HG02759 (cell line): ENCODE results near the gene OR2M5.

Experiments used
- ATAC-seq: cut with Tn5 transposase; IDR thresholded peaks from one replicate; pipeline ENCODE4 v1.9.1; 2021; ENCODE audit warnings: mild to moderate bottlenecking, moderate library complexity; ENCODE audit not compliant: unreplicated experiment

The OR2M5 gene, protein sequence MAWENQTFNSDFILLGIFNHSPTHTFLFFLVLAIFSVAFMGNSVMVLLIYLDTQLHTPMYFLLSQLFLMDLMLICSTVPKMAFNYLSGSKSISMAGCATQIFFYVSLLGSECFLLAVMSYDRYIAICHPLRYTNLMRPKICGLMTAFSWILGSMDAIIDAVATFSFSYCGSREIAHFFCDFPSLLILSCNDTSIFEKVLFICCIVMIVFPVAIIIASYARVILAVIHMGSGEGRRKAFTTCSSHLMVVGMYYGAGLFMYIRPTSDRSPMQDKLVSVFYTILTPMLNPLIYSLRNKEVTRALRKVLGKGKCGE

DNA sequence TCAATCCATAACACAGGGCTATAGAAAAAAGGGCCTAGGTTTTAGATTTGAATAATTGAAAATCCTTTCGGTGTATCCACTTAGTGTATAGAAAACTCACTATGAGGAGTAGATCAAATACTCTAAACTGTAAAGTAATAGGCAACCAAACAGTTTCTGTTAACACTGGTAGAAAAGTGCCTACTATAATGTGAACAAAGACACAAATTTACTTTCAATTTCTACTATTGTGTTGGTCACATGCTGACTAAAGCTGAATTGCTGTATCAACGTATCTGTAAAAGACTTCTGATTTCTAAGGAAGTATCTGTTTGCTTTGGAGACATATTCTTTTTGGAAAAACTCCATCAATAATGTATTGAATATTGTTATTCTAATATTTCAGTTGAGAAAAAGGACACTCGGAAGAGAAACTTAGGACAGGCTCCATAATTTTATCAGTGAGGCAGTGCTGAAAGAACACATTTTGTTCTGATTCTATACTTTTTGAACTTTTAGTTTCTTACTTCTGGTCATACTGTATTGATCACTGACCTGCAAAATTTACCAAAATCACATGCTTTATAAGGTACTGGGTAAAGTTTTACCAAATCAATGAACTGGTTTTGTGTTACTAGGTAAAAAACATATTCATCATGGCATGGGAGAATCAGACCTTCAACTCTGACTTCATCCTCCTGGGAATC lies at the start of gene OR2M5:
Gene OR2M5, plus strand, starts transcription at position 636 of the 686 bp plus-strand sequence. Its CDS starts 0 bp downstream, at position 636.
- no peak for ATAC-seq

- ATAC-seq = no peak
Observed at GRCh38 chr1:248098529-248098928, 46.4 kb upstream of the OR2M5 start.

- ATAC-seq = no peak
Observed at GRCh38 chr1:248102847-248103246, 42.1 kb upstream of the OR2M5 start.

GRCh38 chr1:248111157-248111556 lies 33.8 kb upstream of the OR2M5 start:
- ATAC-seq = no peak

GRCh38 chr1:248114890-248115289 lies 30.1 kb upstream of the OR2M5 start:
- no peak for ATAC-seq

GRCh38 chr1:248127653-248128052 lies 17.3 kb upstream of the OR2M5 start:
- ATAC-seq = no peak

DNA sequence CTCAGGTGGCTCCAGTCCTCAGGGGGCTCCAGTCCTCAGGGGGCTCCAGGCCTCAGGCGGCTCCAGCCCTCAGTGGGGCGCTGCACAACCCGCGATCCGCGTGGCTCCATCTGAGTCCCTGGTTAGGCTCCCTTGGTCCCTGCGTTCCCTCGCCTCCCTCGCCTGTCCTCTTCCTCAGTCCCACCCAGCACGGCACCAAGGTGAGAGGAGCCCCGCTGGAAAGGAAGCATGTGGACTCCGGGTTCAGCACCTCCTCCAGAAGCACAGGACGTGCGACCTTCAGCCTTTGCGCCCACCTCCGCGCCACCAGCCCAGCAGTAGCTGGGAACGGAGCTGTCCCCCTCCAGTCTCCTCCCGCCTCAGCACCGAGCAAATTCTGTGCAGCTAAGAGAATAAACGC lies 8.1 kb upstream of the OR2M5 start:
- no peak for ATAC-seq

- no peak for ATAC-seq
Observed at GRCh38 chr1:248140846-248141245, 4.1 kb upstream of the OR2M5 start.

DNA sequence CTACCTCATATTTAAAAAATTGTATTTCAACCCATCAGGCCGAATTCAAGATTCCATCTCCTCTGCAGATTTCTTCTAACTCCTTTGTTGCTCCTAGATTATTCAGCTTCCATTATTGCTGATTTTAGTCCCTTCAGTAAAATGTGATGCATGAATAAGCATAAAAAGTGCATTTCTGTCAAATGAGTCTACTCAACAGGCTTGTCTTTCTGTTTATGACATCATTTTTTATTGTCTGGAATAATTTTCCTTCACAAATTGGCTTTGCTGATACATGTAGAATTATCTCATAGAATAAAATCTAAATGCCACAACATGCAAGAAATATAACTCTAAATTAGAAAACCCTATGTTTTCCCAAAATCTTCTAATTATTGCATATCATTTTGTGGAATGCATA lies 1.6 kb upstream of the OR2M5 start:
- no peak for ATAC-seq

GRCh38 chr1:248152056-248152827 lies 7.3 kb downstream of the OR2M5 start:
- no peak for ATAC-seq

- no peak for ATAC-seq
Observed at GRCh38 chr1:248155927-248156326, 11.0 kb downstream of the OR2M5 start.

DNA sequence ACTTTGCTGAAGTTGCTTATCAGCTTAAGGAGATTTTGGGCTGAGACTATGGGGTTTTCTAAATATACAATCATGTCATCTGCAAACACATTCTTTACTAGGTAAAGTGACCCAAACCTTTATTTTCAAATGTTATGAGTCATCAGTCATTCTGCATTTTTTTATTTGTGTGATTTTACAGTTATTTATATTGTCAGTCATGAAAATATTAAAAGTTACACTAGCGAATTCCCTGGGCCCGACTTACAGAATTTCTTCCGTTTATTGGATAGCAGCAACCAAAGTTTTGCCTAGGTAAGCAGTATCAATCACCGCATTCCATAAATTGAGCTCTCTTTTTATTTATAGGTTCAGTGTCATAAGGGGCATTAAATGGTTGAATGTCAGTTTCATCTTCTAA lies 13.8 kb downstream of the OR2M5 start:
- ATAC-seq = no peak

- no peak for ATAC-seq
Observed at GRCh38 chr1:248164031-248164430, 19.1 kb downstream of the OR2M5 start.

GRCh38 chr1:248165186-248165585 lies 20.2 kb downstream of the OR2M5 start:
- no peak for ATAC-seq

- ATAC-seq = no peak
Observed at GRCh38 chr1:248174521-248174920, 29.6 kb downstream of the OR2M5 start, which contains the start of gene OR2M2. TSS of gene OR2M2 (plus strand) at chr1:248174821. CDS start at chr1:248179986, 5,165 bp downstream.

GRCh38 chr1:248183996-248184395 lies 39.0 kb downstream of the OR2M5 start:
- no peak for ATAC-seq

- ATAC-seq = no peak
Observed at GRCh38 chr1:248187363-248187762, 42.4 kb downstream of the OR2M5 start.

- no peak for ATAC-seq
Observed at GRCh38 chr1:248189026-248189425, 44.1 kb downstream of the OR2M5 start.

DNA sequence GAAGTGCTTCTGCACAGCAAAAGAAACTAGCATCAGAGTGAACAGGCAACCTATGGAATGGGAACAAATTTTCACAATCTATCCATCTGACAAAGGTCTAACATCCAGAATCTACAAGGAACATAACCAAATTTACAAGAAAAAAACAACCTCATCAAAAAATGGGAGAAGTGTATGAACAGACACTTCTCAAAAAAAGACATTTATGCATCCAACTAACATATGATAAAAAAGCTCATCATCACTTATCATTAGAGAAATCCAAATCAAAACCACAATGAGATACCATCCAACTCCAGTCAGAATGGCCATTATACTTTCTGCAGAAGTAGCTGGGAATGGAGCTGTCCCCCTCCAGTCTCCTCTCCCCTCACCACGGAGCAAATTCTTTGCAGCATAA lies 49.2 kb downstream of the OR2M5 start:
- no peak for ATAC-seq
